GM12875 (cell line): ENCODE measurements around the gene LPCAT1.

Source experiments
- H3K4me3 ChIP-seq: one replicate; pipeline ENCODE4 v1.5.1; 2011; ENCODE audit warnings: low read depth, low read length, control low read depth
- CTCF ChIP-seq: IDR thresholded peaks from 2 replicates; pipeline ENCODE4 v1.5.1; 2011; ENCODE audit warnings: low read depth, mild to moderate bottlenecking, control low read depth, inconsistent platforms, low read length, moderate library complexity, borderline replicate concordance; ENCODE audit not compliant: insufficient read depth

LPCAT1 gene

GRCh38 chr5:1547236-1547635 is 23.5 kb upstream of the LPCAT1 start:
- TF ChIP-seq CTCF: no peak
- H3K4me3 ChIP-seq: no peak overlapping the region

GRCh38 chr5:1546556-1546955 is 22.8 kb upstream of the LPCAT1 start:
- H3K4me3 ChIP-seq: no peak overlapping the region
- no peak for TF ChIP-seq CTCF

GRCh38 chr5:1545805-1546355 is 22.1 kb upstream of the LPCAT1 start:
- TF ChIP-seq CTCF: no peak
- no peak overlapping the region for H3K4me3 ChIP-seq

GRCh38 chr5:1545126-1545804 is 21.5 kb upstream of the LPCAT1 start:
- TF ChIP-seq CTCF: no peak
- no peak overlapping the region for H3K4me3 ChIP-seq

- no peak for TF ChIP-seq CTCF
- H3K4me3 ChIP-seq: no peak overlapping the region
These were observed 20.7 kb upstream of the LPCAT1 start for GRCh38 chr5:1544294-1544961.

GRCh38 chr5:1543398-1544293 is 19.9 kb upstream of the LPCAT1 start:
- no peak overlapping the region for H3K4me3 ChIP-seq
- no peak for TF ChIP-seq CTCF
